ENCODE measurements around the gene METTL3.
A peak's percentile ranks its signal among the peaks of the same experiment; 100 is the strongest.

Gene METTL3

GRCh38 chr14:21476523-21476924, 34.6 kb downstream of the METTL3 start:
- peak in 4 of 5 donors; percentile 80 to 83 (median 82) for DNase-seq

DNA sequence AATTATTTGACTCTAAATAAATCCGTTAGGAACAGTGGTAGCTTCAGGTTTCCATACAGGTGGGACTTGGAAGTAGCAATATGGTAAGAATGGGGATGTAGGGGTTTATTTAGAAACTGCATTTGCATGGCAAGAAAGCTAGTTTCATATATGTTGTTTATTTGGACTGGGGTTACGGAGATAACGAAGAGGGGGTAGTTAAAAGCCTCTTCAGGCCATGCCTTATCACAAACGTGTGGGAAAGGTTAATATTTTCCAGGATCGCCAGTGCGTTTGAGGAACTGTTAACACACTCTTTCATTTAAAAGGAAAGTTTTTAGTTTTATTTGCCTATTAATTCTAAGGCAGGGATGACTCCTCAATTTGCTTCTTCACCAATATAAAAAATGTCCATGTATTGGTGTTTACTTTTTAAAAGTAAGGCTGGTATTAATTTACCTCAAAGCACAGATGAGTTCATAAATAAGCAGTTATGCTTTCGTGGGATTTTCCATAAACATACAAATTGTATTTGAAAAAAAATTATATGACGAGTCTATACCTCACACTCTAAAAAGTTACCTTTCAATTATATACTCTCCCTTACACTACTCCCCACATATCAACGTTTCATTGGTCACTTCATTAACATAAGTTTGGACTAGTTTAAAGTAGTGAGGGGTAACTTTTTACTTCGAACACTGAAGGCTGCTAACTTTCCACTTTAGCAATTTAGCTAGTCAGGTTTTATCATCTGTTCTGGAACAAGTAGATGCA, 35.2 kb downstream of the METTL3 start:
- no peak for DNase-seq

DNA sequence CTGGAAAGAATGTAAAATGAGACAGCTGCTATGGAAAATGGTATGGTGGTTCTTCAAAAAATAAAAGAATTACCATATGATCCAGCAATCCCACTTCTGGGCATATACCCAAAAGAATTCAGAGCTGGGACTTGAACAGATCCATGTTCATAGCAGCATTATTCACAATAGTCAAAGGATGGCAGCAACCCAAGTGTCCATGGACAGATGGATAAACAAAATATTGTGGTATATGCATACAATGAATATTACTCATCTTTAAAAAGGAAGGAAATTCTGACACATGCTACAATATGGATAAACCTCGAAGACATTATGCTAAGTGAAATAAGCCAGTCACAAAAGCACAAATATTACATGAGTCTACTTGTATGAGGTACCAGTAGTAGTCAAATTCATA, 43.5 kb downstream of the METTL3 start:
- DNase-seq, result no peak

- peak; percentile 99 to 100 (median 99) for DNase-seq
These were observed 55.0 kb downstream of the METTL3 start, which contains the start of gene CHD8 for GRCh38 chr14:21455912-21456667. CHD8 (minus strand) TSS chr14:21456123; CDS start chr14:21431643, 24,480 bp downstream.

GRCh38 chr14:21455592-21455911, 55.6 kb downstream of the METTL3 start:
- no peak for DNase-seq

DNA sequence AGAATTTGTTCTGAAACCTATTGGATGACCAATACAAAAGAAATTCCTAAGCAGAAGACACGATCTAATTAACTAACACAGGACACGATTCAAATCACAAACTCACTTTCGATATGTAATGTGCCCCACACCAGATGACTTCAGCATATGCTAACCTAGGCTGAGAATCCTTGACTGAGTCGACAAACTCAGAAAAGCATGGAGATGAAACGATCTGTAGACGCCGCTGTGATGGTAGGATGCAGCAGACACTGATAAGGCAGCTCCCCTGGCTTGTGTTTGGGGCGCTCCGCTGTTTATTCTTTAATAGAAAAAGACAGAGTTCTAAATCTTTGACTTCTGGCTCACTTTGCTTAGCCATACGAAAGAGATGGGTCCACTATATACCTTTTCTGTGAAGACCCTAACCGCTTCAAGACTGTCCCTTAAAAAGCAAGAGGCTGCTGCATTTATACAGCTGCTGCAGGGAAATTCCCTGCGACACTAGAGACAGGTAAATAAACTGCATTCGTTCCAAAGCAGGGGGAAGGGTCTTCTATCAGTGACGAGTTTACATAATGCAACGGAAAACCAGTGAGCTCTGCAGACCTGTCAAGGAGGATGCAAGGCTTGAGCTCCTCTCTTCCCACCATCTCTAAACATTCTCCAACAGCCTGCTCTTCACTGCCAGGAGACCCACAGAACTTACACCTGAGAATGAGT, 56.1 kb downstream of the METTL3 start:
- peak in 1 of 5 donors; percentile 15 for DNase-seq

DNA sequence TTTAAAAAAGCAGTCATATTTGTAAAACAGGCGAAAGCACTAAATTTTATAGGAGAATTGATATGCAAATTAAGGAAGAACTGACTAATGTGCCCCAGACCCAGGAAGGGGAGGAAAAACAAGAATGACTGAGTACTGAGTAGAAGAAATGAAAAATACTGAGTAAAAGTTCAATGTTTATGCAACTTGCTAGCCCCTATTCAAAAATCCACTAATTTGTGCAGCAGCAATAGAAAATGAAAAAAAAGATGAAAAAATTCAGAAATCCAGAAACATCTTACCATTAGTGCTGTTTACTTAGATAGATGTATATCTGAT, 61.3 kb downstream of the METTL3 start:
- DNase-seq, result no peak
